ENCODE data around the gene ZBTB43.

Gene ZBTB43

GRCh38 chr9:126857261-126857960 is 52.6 kb downstream of the ZBTB43 start:
- DNase-seq (ENCODE audit: low read depth) = no peak

DNA sequence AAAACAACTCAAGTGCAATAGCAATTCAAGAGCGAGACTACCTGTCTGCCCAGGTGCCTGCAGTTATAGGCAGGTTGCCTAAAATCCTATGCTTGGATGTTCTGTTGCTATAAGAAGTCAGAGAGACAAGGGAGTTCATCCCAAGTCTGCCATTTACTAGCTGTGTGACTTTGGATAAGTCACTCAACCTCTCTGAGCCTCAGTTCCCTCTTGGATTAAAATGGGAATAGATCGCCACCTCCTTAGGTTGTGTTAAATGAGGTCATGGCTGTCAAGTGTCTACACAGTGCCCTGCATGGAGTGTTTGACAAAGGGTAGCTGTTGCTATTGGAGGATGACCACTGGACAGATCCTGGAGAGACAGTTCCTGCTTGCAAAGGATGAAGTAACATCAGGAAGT is 54.3 kb downstream of the ZBTB43 start:
- DNase-seq (ENCODE audit: low read depth) = no peak

GRCh38 chr9:126860077-126860756 is 55.4 kb downstream of the ZBTB43 start, which contains the start of gene ZBTB34:
Gene ZBTB34, plus strand, starts transcription at chr9:126860639. Its CDS starts 18,761 bp downstream, at chr9:126879400.
- DNase-seq (ENCODE audit: low read depth) = peak; percentile 25

- peak; percentile 22 for DNase-seq (ENCODE audit: low read depth)
Measured at GRCh38 chr9:126860757-126861466, 56.1 kb downstream of the ZBTB43 start.

- DNase-seq (ENCODE audit: low read depth) = no peak
Measured at GRCh38 chr9:126861707-126862103, 56.9 kb downstream of the ZBTB43 start.

DNA sequence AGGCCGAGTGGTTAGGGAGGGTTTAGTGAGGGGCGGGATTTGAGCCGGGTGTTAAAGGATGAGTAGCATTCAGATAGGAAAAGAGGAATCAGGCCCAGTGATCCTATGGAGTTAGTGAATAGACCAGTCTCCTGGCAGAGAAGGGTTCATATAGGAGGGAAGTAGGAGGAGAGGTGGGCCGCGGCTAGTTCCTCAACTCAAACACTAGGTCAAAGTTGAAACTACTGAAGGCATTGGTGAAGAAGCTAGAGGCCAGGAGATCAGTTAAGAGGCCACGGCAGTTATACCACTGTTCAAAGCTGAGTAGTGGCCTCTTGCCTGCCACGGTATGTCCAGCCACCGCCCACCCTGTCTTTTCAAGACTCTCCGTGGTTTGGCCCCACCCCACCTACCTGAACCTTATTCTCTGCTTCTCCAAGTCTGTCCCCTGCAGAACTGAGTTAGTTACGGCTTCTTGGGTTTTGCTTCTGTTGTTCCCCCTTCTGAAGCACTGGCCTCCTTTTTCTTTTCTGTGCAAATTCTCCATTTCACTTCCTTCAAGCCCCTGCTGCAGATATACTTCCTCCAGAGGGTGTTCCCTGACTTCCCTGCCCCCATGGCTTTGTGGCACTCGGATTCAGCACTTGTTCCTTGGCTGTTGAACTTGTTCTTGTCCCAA is 57.4 kb downstream of the ZBTB43 start:
- DNase-seq (ENCODE audit: low read depth) = no peak

- DNase-seq (ENCODE audit: low read depth) = no peak
Measured at GRCh38 chr9:126864771-126865170, 59.9 kb downstream of the ZBTB43 start.

- no peak for DNase-seq (ENCODE audit: low read depth)
Measured at GRCh38 chr9:126869368-126869767, 64.5 kb downstream of the ZBTB43 start.

GRCh38 chr9:126872516-126872915 is 67.7 kb downstream of the ZBTB43 start:
- DNase-seq (ENCODE audit: low read depth) = no peak

- no peak for DNase-seq (ENCODE audit: low read depth)
Measured at GRCh38 chr9:126874546-126875314, 69.9 kb downstream of the ZBTB43 start.

DNA sequence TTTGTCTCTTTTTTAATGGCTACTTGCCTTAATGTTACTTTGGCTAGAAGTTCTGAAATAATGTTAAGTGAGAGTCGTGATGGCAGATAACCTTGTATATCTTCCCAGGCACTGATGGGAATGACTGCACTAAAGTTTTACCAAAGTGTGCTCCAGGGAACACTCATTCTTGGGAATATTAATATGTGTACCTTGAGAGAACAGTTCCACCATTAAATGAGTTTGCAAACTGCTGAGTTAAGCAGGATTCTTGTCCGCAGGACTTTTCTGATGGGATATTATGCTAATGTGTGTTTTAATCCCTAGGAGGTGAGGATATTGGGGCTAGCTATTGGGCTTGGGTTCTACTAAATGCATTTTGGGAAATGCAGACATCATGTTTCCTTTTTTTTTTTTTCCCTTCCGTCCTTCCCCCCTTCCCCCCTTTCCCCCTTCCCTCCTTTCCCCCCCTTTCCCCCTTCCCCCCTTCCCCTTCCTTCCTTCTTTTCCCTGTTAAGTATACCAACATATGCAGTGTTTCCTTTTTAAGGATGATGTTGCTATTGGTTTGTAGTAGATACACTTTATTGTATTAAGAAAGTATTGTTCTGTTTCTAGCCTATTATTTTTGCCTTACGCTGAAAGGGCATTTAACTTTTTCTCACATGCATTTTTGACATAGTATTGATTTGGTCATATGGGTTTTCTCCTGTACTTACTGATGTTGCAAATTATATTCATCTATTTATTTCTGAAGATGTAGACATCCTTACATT is 71.1 kb downstream of the ZBTB43 start:
- DNase-seq (ENCODE audit: low read depth) = no peak

GRCh38 chr9:126876531-126876930 is 71.7 kb downstream of the ZBTB43 start:
- no peak for DNase-seq (ENCODE audit: low read depth)

- no peak for DNase-seq (ENCODE audit: low read depth)
Measured at GRCh38 chr9:126877418-126877817, 72.6 kb downstream of the ZBTB43 start.

GRCh38 chr9:126879288-126879687 is 74.4 kb downstream of the ZBTB43 start:
- DNase-seq (ENCODE audit: low read depth) = no peak

- DNase-seq (ENCODE audit: low read depth) = no peak
Measured at GRCh38 chr9:126880226-126880946, 75.5 kb downstream of the ZBTB43 start.

- DNase-seq (ENCODE audit: low read depth) = no peak
Measured at GRCh38 chr9:126880947-126881332, 76.1 kb downstream of the ZBTB43 start.

GRCh38 chr9:126882746-126883145 is 77.9 kb downstream of the ZBTB43 start:
- no peak for DNase-seq (ENCODE audit: low read depth)

DNA sequence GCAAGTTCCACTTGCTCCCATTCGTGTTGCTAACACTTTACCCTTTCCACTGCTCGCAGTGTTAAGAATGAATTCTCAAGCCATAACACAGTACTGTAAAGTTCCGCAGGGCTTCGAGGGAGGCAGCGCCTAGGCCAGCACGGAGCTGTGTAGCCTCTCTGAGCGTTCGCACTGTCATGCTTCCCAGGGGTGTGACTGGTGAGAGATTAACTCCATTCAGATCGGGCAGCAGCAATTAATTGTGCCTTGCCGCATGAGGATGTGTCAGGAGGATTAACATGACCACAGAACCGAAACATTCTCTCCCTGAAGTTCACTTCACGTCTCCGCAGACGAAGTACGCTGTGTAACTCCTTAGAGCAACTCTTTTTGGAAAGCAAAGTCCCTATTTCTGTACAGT is 78.8 kb downstream of the ZBTB43 start:
- DNase-seq (ENCODE audit: low read depth) = no peak

GRCh38 chr9:126885131-126885641 is 80.3 kb downstream of the ZBTB43 start:
- peak; percentile 18 for DNase-seq (ENCODE audit: low read depth)

All from iris pigment epithelial cell (primary cell).